Stimulated activated CD4-positive, alpha-beta T cell treated with anti-CD3 and anti-CD28 coated beads, Interleukin-12 subunit alpha, Interleukin-12 subunit beta, amount 100 ng/mL, for 24 hours (primary cell): ENCODE results near the gene CDH4.

Experiments
- DNase-seq, 2 experiments: peaks; one replicate each; pipeline ENCODE4 v3.0.0-alpha.2; 2020; ENCODE audit warnings: low read depth in 2 of 2

CDH4 gene

GRCh38 chr20:61929971-61930666, 678.1 kb downstream of the CDH4 start:
- DNase-seq, result no peak

GRCh38 chr20:61930776-61931475, 678.9 kb downstream of the CDH4 start:
- no peak for DNase-seq

GRCh38 chr20:61931476-61932198, 679.6 kb downstream of the CDH4 start:
- no peak for DNase-seq

- DNase-seq, result no peak
Observed at GRCh38 chr20:61932199-61932592, 680.1 kb downstream of the CDH4 start.

- no peak for DNase-seq
Observed at GRCh38 chr20:61932711-61933480, 680.8 kb downstream of the CDH4 start.

GRCh38 chr20:61933481-61933950, 681.5 kb downstream of the CDH4 start:
- DNase-seq, result no peak

- no peak for DNase-seq
Observed at GRCh38 chr20:61933951-61934715, 682.1 kb downstream of the CDH4 start.

GRCh38 chr20:61934716-61935530, 682.9 kb downstream of the CDH4 start:
- DNase-seq, result no peak

GRCh38 chr20:61935926-61936700, 684.1 kb downstream of the CDH4 start:
- no peak for DNase-seq

- DNase-seq, result no peak
Observed at GRCh38 chr20:61936701-61937131, 684.7 kb downstream of the CDH4 start.

- no peak for DNase-seq
Observed at GRCh38 chr20:61937146-61937962, 685.3 kb downstream of the CDH4 start.

GRCh38 chr20:61937963-61938838, 686.1 kb downstream of the CDH4 start:
- DNase-seq, result no peak

GRCh38 chr20:61938839-61939690, 687.0 kb downstream of the CDH4 start:
- DNase-seq, result no peak

GRCh38 chr20:61939691-61940360, 687.8 kb downstream of the CDH4 start:
- no peak for DNase-seq

GRCh38 chr20:61940491-61940890, 688.4 kb downstream of the CDH4 start:
- DNase-seq, result no peak
